C4-2B (cell line): ENCODE measurements around the gene SP2.

Experiments
- ZFX ChIP-seq: fragments of 450-650 bp; IDR thresholded peaks from 2 replicates; pipeline ENCODE4 v1.6.1; 2017
- TF ChIP-seq, protein P1 (sequence below): fragments of 450-650 bp; conservative IDR thresholded peaks from 2 replicates; pipeline ENCODE4 v1.5.1; 2017; ENCODE audit warnings: mild to moderate bottlenecking

- TF ChIP-seq, protein P1, sequence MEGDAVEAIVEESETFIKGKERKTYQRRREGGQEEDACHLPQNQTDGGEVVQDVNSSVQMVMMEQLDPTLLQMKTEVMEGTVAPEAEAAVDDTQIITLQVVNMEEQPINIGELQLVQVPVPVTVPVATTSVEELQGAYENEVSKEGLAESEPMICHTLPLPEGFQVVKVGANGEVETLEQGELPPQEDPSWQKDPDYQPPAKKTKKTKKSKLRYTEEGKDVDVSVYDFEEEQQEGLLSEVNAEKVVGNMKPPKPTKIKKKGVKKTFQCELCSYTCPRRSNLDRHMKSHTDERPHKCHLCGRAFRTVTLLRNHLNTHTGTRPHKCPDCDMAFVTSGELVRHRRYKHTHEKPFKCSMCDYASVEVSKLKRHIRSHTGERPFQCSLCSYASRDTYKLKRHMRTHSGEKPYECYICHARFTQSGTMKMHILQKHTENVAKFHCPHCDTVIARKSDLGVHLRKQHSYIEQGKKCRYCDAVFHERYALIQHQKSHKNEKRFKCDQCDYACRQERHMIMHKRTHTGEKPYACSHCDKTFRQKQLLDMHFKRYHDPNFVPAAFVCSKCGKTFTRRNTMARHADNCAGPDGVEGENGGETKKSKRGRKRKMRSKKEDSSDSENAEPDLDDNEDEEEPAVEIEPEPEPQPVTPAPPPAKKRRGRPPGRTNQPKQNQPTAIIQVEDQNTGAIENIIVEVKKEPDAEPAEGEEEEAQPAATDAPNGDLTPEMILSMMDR: no peak
- TF ChIP-seq ZFX: no peak
These were observed 42.4 kb upstream of the SP2 start for GRCh38 chr17:47853616-47854015.
